H1 (cell line): ENCODE results near the gene NME8. TPM values are rescaled to one million over a fixed set of nuclear protein-coding genes. Genes with fewer than 3 reads are reported as not detected.

Source experiments
- CTCF ChIA-PET: fragments of 300-600 bp; sonication (Branson Sonifier 250); formaldehyde crosslinking; loops from one replicate; lab custom pipeline; 2021; ENCODE audit not compliant: partially characterized antibody; lab: Charles Lee
- POLR2A ChIA-PET: fragments of 300-600 bp; sonication (Branson Sonifier 250); formaldehyde crosslinking; loops from one replicate; lab custom pipeline; 2021; ENCODE audit warnings: inconsistent platforms; ENCODE audit not compliant: partially characterized antibody; lab: Charles Lee
- DNase-seq, 2 experiments: peaks; one replicate each; pipeline versions ENCODE4 v3.0.0 to v3.0.0-alpha.2; 2010 to 2022; ENCODE audit warnings: low spot score in 2 of 2, low read depth in 1 of 2, mixed read lengths in 1 of 2
- FAIRE-seq: peaks from 2 replicates; lab custom pipeline; 2011; peaks lifted over from hg19 to GRCh38; lab: Jason Lieb, UNC
- H2AFZ ChIP-seq: 2 replicates; pipeline ENCODE4 v1.8.1; 2012; ENCODE audit warnings: low read length, inconsistent platforms
- H2AK5ac ChIP-seq: 2 replicates; pipeline ENCODE4 v1.6.1; 2013; ENCODE audit warnings: low read depth, low read length
- H2BK120ac ChIP-seq: replicated peaks from 2 replicates; pipeline ENCODE3; 2013; ENCODE audit warnings: low read depth, low read length, inconsistent platforms
- H2BK12ac ChIP-seq: 2 replicates; pipeline ENCODE4 v1.6.1; 2013; ENCODE audit warnings: low read depth, low read length
- H2BK15ac ChIP-seq: 2 replicates; pipeline ENCODE4 v1.6.1; 2013; ENCODE audit warnings: low read length
- H2BK20ac ChIP-seq: 2 replicates; pipeline ENCODE4 v1.6.1; 2013; ENCODE audit warnings: low read length
- H2BK5ac ChIP-seq: 2 replicates; pipeline ENCODE4 v1.6.1; 2013; ENCODE audit warnings: low read depth, low read length
- H3K14ac ChIP-seq: 2 replicates; pipeline ENCODE4 v1.6.1; 2013; ENCODE audit warnings: inconsistent platforms; ENCODE audit not compliant: insufficient read length
- H3K18ac ChIP-seq: 2 replicates; pipeline ENCODE4 v1.6.1; 2013; ENCODE audit warnings: low read length; ENCODE audit errors: extremely low read depth
- H3K23ac ChIP-seq: 2 replicates; pipeline ENCODE4 v1.6.1; 2013; ENCODE audit warnings: inconsistent platforms; ENCODE audit not compliant: insufficient read length
- H3K23me2 ChIP-seq: 2 replicates; pipeline ENCODE4 v1.6.1; 2013; ENCODE audit warnings: low read depth, low read length
- H3K27ac ChIP-seq: 2 replicates; pipeline ENCODE4 v1.6.1; 2011; ENCODE audit warnings: low read depth, low read length, inconsistent platforms
- H3K27me3 ChIP-seq, 4 experiments: replicated peaks in 1 of 4; 1 replicate in 1 of 4; 2 replicates in 3 of 4; pipeline versions ENCODE4 v1.6.1 to v1.8.1; 2011 to 2013; ENCODE audit warnings: low read length in 3 of 4, mild to moderate bottlenecking in 3 of 4, inconsistent platforms in 2 of 4, mixed read lengths in 2 of 4, moderate library complexity in 1 of 4; ENCODE audit not compliant: control insufficient read depth in 3 of 4, insufficient read depth in 3 of 4; ENCODE audit errors: extremely low read depth in 1 of 4
- H3K36me3 ChIP-seq, 4 experiments: 2 replicates each; pipeline versions ENCODE4 v1.6.1 to v1.8.1; 2011 to 2013; ENCODE audit warnings: mild to moderate bottlenecking in 4 of 4, low read length in 3 of 4, moderate library complexity in 2 of 4, control low read depth in 1 of 4, inconsistent platforms in 1 of 4; ENCODE audit not compliant: insufficient read depth in 4 of 4, control insufficient read depth in 2 of 4
- H3K4ac ChIP-seq: replicated peaks from 2 replicates; pipeline ENCODE3; 2013; ENCODE audit warnings: low read length, low read depth, mixed read lengths, inconsistent platforms; ENCODE audit not compliant: insufficient read length
- H3K4me1 ChIP-seq, 4 experiments: replicated peaks in 1 of 4; 1 replicate in 1 of 4; 2 replicates in 3 of 4; pipeline versions ENCODE4 v1.6.1 to v1.8.1; 2011 to 2013; ENCODE audit warnings: low read length in 3 of 4, inconsistent platforms in 2 of 4, mixed read lengths in 1 of 4; ENCODE audit not compliant: insufficient read depth in 4 of 4, control insufficient read depth in 3 of 4
- H3K4me2 ChIP-seq, 2 experiments: 2 replicates each; pipeline versions ENCODE4 v1.6.1 to v1.8.1; 2011 to 2013; ENCODE audit warnings: low read depth in 2 of 2, low read length in 2 of 2, control low read depth in 1 of 2, inconsistent platforms in 1 of 2, mild to moderate bottlenecking in 1 of 2; ENCODE audit not compliant: insufficient read depth in 1 of 2
- H3K4me3 ChIP-seq, 4 experiments: fragments of 200-600, 300-600 bp in 1 of 4; sonication (generic), shearing (Covaris generic), sonication (Bioruptor Twin) in 1 of 4; 2 replicates each; pipeline versions ENCODE4 v1.5.1 to v1.8.1; 2011 to 2016; ENCODE audit warnings: low read length in 4 of 4, low read depth in 3 of 4, control low read depth in 2 of 4, inconsistent platforms in 2 of 4, mild to moderate bottlenecking in 2 of 4, mixed read lengths in 1 of 4, moderate library complexity in 1 of 4; ENCODE audit not compliant: insufficient read depth in 2 of 4; ENCODE audit errors: extremely low read depth in 1 of 4
- H3K56ac ChIP-seq: replicated peaks from 2 replicates; pipeline ENCODE3; 2013; ENCODE audit warnings: low read depth, mild to moderate bottlenecking, mixed read lengths, low read length, inconsistent platforms; ENCODE audit not compliant: insufficient read length
- H3K79me1 ChIP-seq: 2 replicates; pipeline ENCODE4 v1.6.1; 2013; ENCODE audit warnings: low read depth, low read length, control low read depth
- H3K79me2 ChIP-seq, 2 experiments: 2 replicates each; pipeline versions ENCODE4 v1.6.1 to v1.8.1; 2012 to 2013; ENCODE audit warnings: low read length in 2 of 2, mild to moderate bottlenecking in 2 of 2, inconsistent platforms in 1 of 2; ENCODE audit not compliant: insufficient read depth in 2 of 2, control insufficient read depth in 1 of 2
- H3K9ac ChIP-seq, 4 experiments: replicated peaks in 1 of 4; 1 replicate in 1 of 4; 2 replicates in 3 of 4; pipeline versions ENCODE4 v1.6.1 to v1.8.1; 2011 to 2013; ENCODE audit warnings: low read depth in 3 of 4, low read length in 3 of 4, control low read depth in 2 of 4, mild to moderate bottlenecking in 2 of 4, moderate library complexity in 2 of 4, inconsistent platforms in 1 of 4; ENCODE audit errors: extremely low read depth in 1 of 4
- H3K9me3 ChIP-seq, 2 experiments: 2 replicates each; pipeline versions ENCODE4 v1.6.1 to v1.8.1; 2012 to 2013; ENCODE audit warnings: mild to moderate bottlenecking in 2 of 2, moderate library complexity in 2 of 2, control low read depth in 1 of 2, inconsistent platforms in 1 of 2, low read depth in 1 of 2, low read length in 1 of 2, mixed read lengths in 1 of 2; ENCODE audit not compliant: insufficient read depth in 2 of 2
- H4K20me1 ChIP-seq, 2 experiments: replicated peaks in 1 of 2; 2 replicates each; pipeline versions ENCODE3 to v1.8.1; 2011 to 2013; ENCODE audit warnings: inconsistent platforms in 2 of 2, low read length in 2 of 2, mild to moderate bottlenecking in 1 of 2; ENCODE audit not compliant: insufficient read depth in 2 of 2, control insufficient read depth in 1 of 2
- H4K5ac ChIP-seq: 2 replicates; pipeline ENCODE4 v1.6.1; 2013; ENCODE audit warnings: low read length, low read depth, mixed read lengths, inconsistent platforms; ENCODE audit not compliant: insufficient read length
- H4K8ac ChIP-seq: 2 replicates; pipeline ENCODE4 v1.8.0; 2013; ENCODE audit warnings: mild to moderate bottlenecking, moderate library complexity, low read length, inconsistent platforms; ENCODE audit not compliant: insufficient read depth; ENCODE audit errors: extremely low read depth
- H4K91ac ChIP-seq: replicated peaks from 2 replicates; pipeline ENCODE3; 2013; ENCODE audit warnings: low read length, mixed read lengths, inconsistent platforms; ENCODE audit not compliant: insufficient read length
- EZH2 ChIP-seq: fragments of 200-600 bp; sonication (generic); IDR thresholded peaks from 2 replicates; pipeline ENCODE4 v1.7.1; 2012; ENCODE audit warnings: low read depth, mild to moderate bottlenecking, moderate library complexity, low read length, inconsistent platforms; ENCODE audit not compliant: severe bottlenecking
- NRF1 ChIP-seq: IDR thresholded peaks from 2 replicates; pipeline ENCODE4 v1.6.1; 2011; ENCODE audit warnings: mild to moderate bottlenecking, low read depth, low read length, improper control_type of control experiment
- SP1 ChIP-seq: IDR thresholded peaks from 2 replicates; pipeline ENCODE4 v1.6.1; 2011; ENCODE audit warnings: low read depth, low read length
- SP2 ChIP-seq: IDR thresholded peaks from 2 replicates; pipeline ENCODE4 v1.6.1; 2012; ENCODE audit warnings: mild to moderate bottlenecking, low read length, inconsistent platforms
- WGBS, 2 experiments: shearing (Covaris generic) in 1 of 2; methylation state at CpG; one replicate each; pipeline versions ENCODE4 v1.1.6 to v1.1.7; 2013 to 2015; ENCODE audit warnings: low lambda C conversion rate in 2 of 2, mixed read lengths in 2 of 2, inconsistent platforms in 1 of 2, low coverage in 1 of 2, missing lambda C conversion rate in 1 of 2; ENCODE audit not compliant: insufficient replicate concordance in 2 of 2, insufficient coverage in 1 of 2, insufficient read length in 1 of 2; ENCODE audit errors: extremely low coverage in 1 of 2, missing lambda C conversion rate in 1 of 2; 5-methylcytosine and 5-hydroxymethylcytosine counted together
- polyA plus RNA-seq, 7 experiments: library from polyadenylated mRNA; depleted of rRNA in 3 of 7; stranded (reverse) in 5 of 7; unstranded in 2 of 7; fragments of >200 nt in 5 of 7; fragments of 200-250 nt in 2 of 7; gene quantifications; 1 replicate in 5 of 7; 2 replicates in 1 of 7; 4 replicates in 1 of 7; pipeline versions ENCODE4 v1.2.1 to v1.2.3, GENCODE V29; 2011 to 2013; ENCODE audit warnings: missing spikeins in 2 of 7, mixed read lengths in 2 of 7
- total RNA-seq: library from RNA; stranded (reverse); fragmentation: NEBNext Ultra II Directional; extraction: Animal tissue kit (Norgen Biotek cat#: 25700); gene quantifications from 2 replicates; pipeline ENCODE4 v1.2.1, GENCODE V29; 2021

Gene NME8
- total and polyA plus RNA-seq, 2 of the 8 experiments (the other 6 are each of a cell fraction or from before 2014, with no cell fraction given) = 0.22 to 0.44 TPM

- no peak for FAIRE-seq
- Histone ChIP-seq H2AFZ (no peak overlapping the region), H3K56ac (no peak overlapping the region), H3K9me3 (0 out of 4 replicates have a peak, but pooled peaks cover 0 to 2% of the 10 kb centered on the region in 2 experiments), H3K23me2 (no peaks in the 10 kb centered on the region), H3K79me2 (no peaks in the 10 kb centered on the region), H3K27ac (no peak overlapping the region), H4K20me1 (no peaks in the 10 kb centered on the region), H3K27me3 (no peaks in the 10 kb centered on the region), H3K23ac (no peak overlapping the region), H2BK12ac (no peak overlapping the region), H3K4me3 (no peak overlapping the region), H3K4me2 (no peak overlapping the region), H3K18ac (no peak overlapping the region), H3K79me1 (no peaks in the 10 kb centered on the region; the same call in 1 of the 2 replicates), H2BK20ac (no peak overlapping the region), H3K4me1 (peaks cover 0 to 4% (median 3%) of the 10 kb centered on the region in 4 experiments; a peak in 3 of 7 replicates), H2BK5ac (no peak overlapping the region), H2BK15ac (no peak overlapping the region), H3K36me3 (no peaks in the 10 kb centered on the region), H4K91ac (no peak overlapping the region), H3K14ac (no peak overlapping the region), H3K4ac (no peak overlapping the region), H3K9ac (no peak overlapping the region; a peak in 1 of 7 replicates), H2AK5ac (no peak overlapping the region), H4K5ac (no peak overlapping the region), H4K8ac (no peak overlapping the region), H2BK120ac (no peak overlapping the region)
- ChIA-PET CTCF (interaction anchor here (3.3 kb wide), 1 partner anchor 29 kb away, joined by 12 read pairs; no protein-coding TSS in a partner anchor), POLR2A (interaction anchor here (0.5 kb wide), 1 partner anchor 17 kb away, joined by 3 read pairs; no protein-coding TSS in a partner anchor)
- WGBS, 2 experiments = 84% methylated on average over 7 of the region's 7 CpGs; no CpG with 5 or more reads in 1 of the 2 experiments
- DNase-seq = no peak
- no peak for TF ChIP-seq EZH2
- no peak for TF ChIP-seq NRF1
- TF ChIP-seq SP2 = no peak
- no peak for TF ChIP-seq SP1
Observed at GRCh38 chr7:37947941-37948210, 99.5 kb downstream of the NME8 start.
